Neural progenitor cell (in vitro differentiated cells): ENCODE measurements around the gene PSMB2. TPM values are rescaled to one million over a fixed set of nuclear protein-coding genes. Genes with fewer than 3 reads are reported as not detected.

ENCODE experiments used
- DNase-seq: peaks from one replicate; pipeline ENCODE4 v3.0.0-alpha.2; 2016; ENCODE audit warnings: low spot score
- H2AFZ ChIP-seq: fragments of 200-600 bp; sonication (generic); replicated peaks from 2 replicates; pipeline ENCODE4 v1.6.1; 2016; ENCODE audit warnings: antibody characterized with exemption
- H3F3A ChIP-seq: fragments of 200-600 bp; sonication (generic); 2 replicates; pipeline ENCODE4 v1.6.1; 2016; ENCODE audit warnings: antibody characterized with exemption, low read depth
- H3K27ac ChIP-seq: fragments of 200-600 bp; sonication (generic); 2 replicates; pipeline ENCODE4 v1.5.1; 2016; ENCODE audit warnings: mild to moderate bottlenecking
- H3K27me3 ChIP-seq: fragments of 200-600 bp; sonication (generic); 2 replicates; pipeline ENCODE4 v1.6.1; 2016; ENCODE audit warnings: mild to moderate bottlenecking, moderate library complexity
- H3K36me3 ChIP-seq: fragments of 200-600 bp; sonication (generic); 2 replicates; pipeline ENCODE4 v1.5.1; 2016
- H3K4me1 ChIP-seq: fragments of 200-600 bp; sonication (generic); 2 replicates; pipeline ENCODE4 v1.6.1; 2016; ENCODE audit warnings: mixed run types
- H3K4me2 ChIP-seq: fragments of 200-600 bp; sonication (generic); 2 replicates; pipeline ENCODE4 v1.6.1; 2016
- H3K4me3 ChIP-seq: fragments of 200-600 bp; sonication (generic); 2 replicates; pipeline ENCODE4 v1.5.1; 2016
- H3K79me2 ChIP-seq: fragments of 200-600 bp; sonication (generic); 2 replicates; pipeline ENCODE4 v1.6.1; 2016; ENCODE audit warnings: low read depth
- H3K9ac ChIP-seq: fragments of 200-600 bp; sonication (generic); 2 replicates; pipeline ENCODE4 v1.6.1; 2016
- H3K9me3 ChIP-seq: fragments of 200-600 bp; sonication (generic); 2 replicates; pipeline ENCODE4 v1.5.1; 2016; ENCODE audit warnings: low read depth
- H4K20me1 ChIP-seq: fragments of 200-600 bp; sonication (generic); 2 replicates; pipeline ENCODE4 v1.6.1; 2016; ENCODE audit warnings: low read depth
- H3K27ac Mint-ChIP-seq: 3 replicates; pipeline ENCODE4 v1.8.0; 2021; ENCODE audit warnings: mixed read lengths
- H3K27me3 Mint-ChIP-seq: 2 replicates; pipeline ENCODE4 v1.8.0; 2022; ENCODE audit warnings: low read depth, mild to moderate bottlenecking, inconsistent platforms, moderate library complexity, mixed read lengths; ENCODE audit not compliant: insufficient read depth
- H3K36me3 Mint-ChIP-seq: 3 replicates; pipeline ENCODE4 v1.8.0; 2021; ENCODE audit warnings: mixed read lengths
- H3K4me1 Mint-ChIP-seq: 3 replicates; pipeline ENCODE4 v1.8.0; 2021; ENCODE audit warnings: mixed read lengths
- H3K4me3 Mint-ChIP-seq: 3 replicates; pipeline ENCODE4 v1.8.0; 2021; ENCODE audit warnings: mild to moderate bottlenecking, moderate library complexity, mixed read lengths
- H3K9me3 Mint-ChIP-seq: 3 replicates; pipeline ENCODE4 v1.8.0; 2020; ENCODE audit warnings: mixed read lengths
- EZH2 ChIP-seq: fragments of 200-600 bp; sonication (generic); IDR thresholded peaks from 2 replicates; pipeline ENCODE4 v1.6.1; 2017; ENCODE audit warnings: antibody characterized with exemption, mild to moderate bottlenecking, moderate library complexity
- EZH2phosphoT487 ChIP-seq: fragments of 200-600 bp; sonication (generic); IDR thresholded peaks from 2 replicates; pipeline ENCODE4 v1.6.1; 2017; ENCODE audit warnings: antibody characterized with exemption
- total RNA-seq: library from RNA; depleted of rRNA; stranded (reverse); fragments of >200 nt; gene quantifications from 2 replicates; pipeline ENCODE4 v1.2.3, GENCODE V29; 2015; ENCODE audit warnings: low replicate concordance
- TF ChIP-seq, protein P1 (sequence below): fragments of 200-600 bp; sonication (generic); IDR thresholded peaks from 2 replicates; pipeline ENCODE4 v1.5.1; 2017; ENCODE audit warnings: antibody characterized with exemption, mild to moderate bottlenecking

Gene PSMB2
- total RNA-seq, 1 donor from 2014 or later: 29.7 TPM

DNA sequence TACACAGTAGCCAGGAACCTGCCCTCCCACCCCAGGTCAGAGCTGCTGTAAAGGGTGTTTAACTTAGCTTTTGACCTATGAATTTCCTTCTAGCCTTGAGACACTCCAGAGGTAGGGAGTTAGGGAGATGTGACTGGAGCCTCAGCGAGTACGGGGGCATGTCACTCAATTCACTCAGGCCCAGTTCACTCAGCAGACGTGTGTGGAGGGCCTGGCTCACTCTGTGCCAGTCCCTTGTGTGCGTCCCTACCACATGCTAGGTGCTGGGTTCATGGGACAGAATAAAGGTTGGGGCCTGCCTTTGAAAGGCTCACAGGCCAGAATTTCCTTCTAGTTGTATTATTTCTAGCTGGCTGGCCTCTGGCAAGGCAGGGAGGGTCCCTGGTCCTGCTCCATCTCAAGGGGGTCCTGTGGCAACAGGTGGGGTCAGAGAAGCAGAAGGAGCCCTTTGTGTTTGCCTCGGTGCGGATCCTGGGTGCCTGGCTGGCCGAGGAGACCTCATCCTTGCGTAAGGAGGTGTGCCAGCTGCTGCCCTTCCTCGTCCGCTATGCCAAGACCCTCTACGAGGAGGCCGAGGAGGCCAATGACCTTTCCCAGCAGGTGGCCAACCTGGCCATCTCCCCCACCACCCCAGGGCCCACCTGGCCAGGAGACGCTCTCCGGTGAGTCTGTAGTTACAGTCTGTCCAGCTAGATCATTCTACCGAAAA lies 79.2 kb downstream of the PSMB2 start:
- TF ChIP-seq EZH2 (no peak), EZH2phosphoT487 (no peak)
- TF ChIP-seq, protein P1, sequence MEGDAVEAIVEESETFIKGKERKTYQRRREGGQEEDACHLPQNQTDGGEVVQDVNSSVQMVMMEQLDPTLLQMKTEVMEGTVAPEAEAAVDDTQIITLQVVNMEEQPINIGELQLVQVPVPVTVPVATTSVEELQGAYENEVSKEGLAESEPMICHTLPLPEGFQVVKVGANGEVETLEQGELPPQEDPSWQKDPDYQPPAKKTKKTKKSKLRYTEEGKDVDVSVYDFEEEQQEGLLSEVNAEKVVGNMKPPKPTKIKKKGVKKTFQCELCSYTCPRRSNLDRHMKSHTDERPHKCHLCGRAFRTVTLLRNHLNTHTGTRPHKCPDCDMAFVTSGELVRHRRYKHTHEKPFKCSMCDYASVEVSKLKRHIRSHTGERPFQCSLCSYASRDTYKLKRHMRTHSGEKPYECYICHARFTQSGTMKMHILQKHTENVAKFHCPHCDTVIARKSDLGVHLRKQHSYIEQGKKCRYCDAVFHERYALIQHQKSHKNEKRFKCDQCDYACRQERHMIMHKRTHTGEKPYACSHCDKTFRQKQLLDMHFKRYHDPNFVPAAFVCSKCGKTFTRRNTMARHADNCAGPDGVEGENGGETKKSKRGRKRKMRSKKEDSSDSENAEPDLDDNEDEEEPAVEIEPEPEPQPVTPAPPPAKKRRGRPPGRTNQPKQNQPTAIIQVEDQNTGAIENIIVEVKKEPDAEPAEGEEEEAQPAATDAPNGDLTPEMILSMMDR: no peak
- Mint-ChIP-seq H3K9me3 (no peaks in the 10 kb centered on the region), H3K36me3 (peaks cover 14% of the 10 kb centered on the region), H3K27me3 (peaks cover 3% of the 10 kb centered on the region), H3K4me1 (peaks cover 20% of the 10 kb centered on the region), H3K4me3 (no peak overlapping the region), H3K27ac (no peak overlapping the region)
- Histone ChIP-seq H3K4me2 (no peak overlapping the region), H3F3A (peaks cover 11% of the 10 kb centered on the region), H3K36me3 (no peaks in the 10 kb centered on the region), H3K9me3 (no peaks in the 10 kb centered on the region), H2AFZ (no peak overlapping the region), H3K27ac (no peak overlapping the region), H3K79me2 (no peaks in the 10 kb centered on the region), H3K27me3 (no peaks in the 10 kb centered on the region), H4K20me1 (peaks cover 18% of the 10 kb centered on the region), H3K4me3 (no peak overlapping the region), H3K9ac (no peak overlapping the region), H3K4me1 (peaks cover 8% of the 10 kb centered on the region)
- no peak for DNase-seq

DNA sequence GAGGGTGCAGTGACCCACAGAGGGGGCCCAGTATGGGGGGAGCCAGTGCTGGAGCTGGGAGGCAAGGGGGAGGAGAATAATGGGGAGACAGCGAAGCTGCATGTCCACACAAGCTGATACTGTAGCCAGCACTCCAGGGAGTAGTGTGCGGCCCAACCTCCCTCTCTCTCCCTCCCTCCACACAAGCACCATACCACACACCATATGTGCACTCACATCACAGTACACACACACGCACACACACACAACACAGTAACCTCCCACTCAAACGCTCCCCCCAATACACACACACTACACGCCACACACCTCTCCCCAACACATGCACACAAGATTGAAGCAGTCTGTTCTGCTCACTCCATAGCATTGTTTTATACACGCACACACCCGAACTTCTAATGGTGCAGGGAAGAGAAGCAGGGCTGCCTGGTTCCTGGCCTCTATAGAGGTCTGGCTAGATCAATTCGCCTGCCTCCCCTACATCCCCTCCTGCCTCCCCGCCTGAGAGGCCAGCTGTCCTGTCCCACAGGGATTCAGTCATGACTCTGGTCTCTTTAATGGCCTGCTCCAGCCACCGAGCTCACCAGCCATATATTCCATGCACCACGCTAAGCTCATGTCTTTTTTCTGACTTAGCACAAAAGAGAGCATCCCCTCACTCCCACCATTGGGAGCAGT lies 79.9 kb downstream of the PSMB2 start:
- Mint-ChIP-seq H3K9me3 (no peaks in the 10 kb centered on the region), H3K27ac (no peak overlapping the region), H3K36me3 (peaks cover 10% of the 10 kb centered on the region), H3K4me3 (no peak overlapping the region), H3K27me3 (peaks cover 3% of the 10 kb centered on the region), H3K4me1 (peaks cover 20% of the 10 kb centered on the region)
- Histone ChIP-seq H3K4me3 (no peak overlapping the region), H3K36me3 (no peaks in the 10 kb centered on the region), H3K27me3 (no peaks in the 10 kb centered on the region), H3K79me2 (peaks cover 7% of the 10 kb centered on the region), H3K27ac (no peak overlapping the region), H3K9me3 (no peaks in the 10 kb centered on the region), H4K20me1 (peaks cover 23% of the 10 kb centered on the region), H3K9ac (no peak overlapping the region), H3K4me1 (peaks cover 11% of the 10 kb centered on the region), H3K4me2 (no peak overlapping the region), H2AFZ (no peak overlapping the region), H3F3A (peaks cover 18% of the 10 kb centered on the region)
- TF ChIP-seq, protein P1: no peak
- TF ChIP-seq EZH2phosphoT487: no peak
- no peak for TF ChIP-seq EZH2
- DNase-seq: no peak

GRCh38 chr1:35560256-35561225 lies 80.8 kb downstream of the PSMB2 start:
- no peaks in the 10 kb centered on the region for H3K36me3 ChIP-seq
- no peak overlapping the region for H3K27ac Mint-ChIP-seq
- H3K4me3 Mint-ChIP-seq: no peak overlapping the region

More at GRCh38 chr1:35560256-35561225, 80.8 kb downstream of the PSMB2 start:
- DNase-seq: no peak
- H3F3A ChIP-seq: peaks cover 19% of the 10 kb centered on the region
- H3K4me1 ChIP-seq: peaks cover 17% of the 10 kb centered on the region
- H3K36me3 Mint-ChIP-seq: peaks cover 10% of the 10 kb centered on the region
- no peaks in the 10 kb centered on the region for H3K27me3 ChIP-seq
- H3K4me1 Mint-ChIP-seq: peaks cover 29% of the 10 kb centered on the region
- no peaks in the 10 kb centered on the region for H3K9me3 ChIP-seq
- H3K9ac ChIP-seq: no peak overlapping the region
- peaks cover 3% of the 10 kb centered on the region for H3K27me3 Mint-ChIP-seq
- H3K9me3 Mint-ChIP-seq: no peaks in the 10 kb centered on the region
- no peak overlapping the region for H3K27ac ChIP-seq
- no peak overlapping the region for H2AFZ ChIP-seq
- no peak overlapping the region for H3K4me3 ChIP-seq
- H3K4me2 ChIP-seq: no peak overlapping the region
- H3K79me2 ChIP-seq: peaks cover 16% of the 10 kb centered on the region
- peaks cover 32% of the 10 kb centered on the region for H4K20me1 ChIP-seq
- no peak for TF ChIP-seq EZH2
- TF ChIP-seq, protein P1: no peak
- no peak for TF ChIP-seq EZH2phosphoT487
